GM18907 (cell line): ENCODE data around the gene GMFB.
A peak's percentile ranks its signal among the peaks of the same experiment; 100 is the strongest.

Source experiments
- ATAC-seq: cut with Tn5 transposase; IDR thresholded peaks from one replicate; pipeline ENCODE4 v1.9.1; 2021; ENCODE audit warnings: mild to moderate bottlenecking, moderate library complexity; ENCODE audit not compliant: unreplicated experiment

GMFB gene

GRCh38 chr14:54493293-54493692 lies 4.5 kb upstream of the GMFB start:
- no peak for ATAC-seq

GRCh38 chr14:54490445-54491175 lies 1.8 kb upstream of the GMFB start:
- no peak for ATAC-seq

- ATAC-seq = no peak
Observed at GRCh38 chr14:54489731-54490444, 1.1 kb upstream of the GMFB start.

GRCh38 chr14:54489318-54489683 lies 521 bp upstream of the GMFB start:
- no peak for ATAC-seq

GRCh38 chr14:54488318-54488645 lies 498 bp downstream of the GMFB start:
- ATAC-seq = peak; percentile 27

GRCh38 chr14:54487771-54488170 lies 1.0 kb downstream of the GMFB start:
- no peak for ATAC-seq

- no peak for ATAC-seq
Observed at GRCh38 chr14:54486685-54487084, 2.1 kb downstream of the GMFB start.

GRCh38 chr14:54483846-54484245 lies 4.9 kb downstream of the GMFB start:
- ATAC-seq = no peak

GRCh38 chr14:54483073-54483745 lies 5.6 kb downstream of the GMFB start:
- no peak for ATAC-seq

GRCh38 chr14:54481695-54482094 lies 7.1 kb downstream of the GMFB start:
- ATAC-seq = no peak

GRCh38 chr14:54480830-54481562 lies 7.8 kb downstream of the GMFB start:
- ATAC-seq = no peak

- no peak for ATAC-seq
Observed at GRCh38 chr14:54478636-54479215, 10.1 kb downstream of the GMFB start.

GRCh38 chr14:54475911-54476310 lies 12.9 kb downstream of the GMFB start:
- no peak for ATAC-seq

GRCh38 chr14:54475187-54475899 lies 13.4 kb downstream of the GMFB start:
- ATAC-seq = no peak

GRCh38 chr14:54474232-54474793 lies 14.5 kb downstream of the GMFB start:
- ATAC-seq = no peak

GRCh38 chr14:54472315-54472714 lies 16.5 kb downstream of the GMFB start:
- ATAC-seq = no peak

- ATAC-seq = no peak
Observed at GRCh38 chr14:54471641-54472040, 17.1 kb downstream of the GMFB start.

GRCh38 chr14:54470701-54471100 lies 18.1 kb downstream of the GMFB start:
- ATAC-seq = no peak

GRCh38 chr14:54467280-54467679 lies 21.5 kb downstream of the GMFB start:
- ATAC-seq = no peak

GRCh38 chr14:54465654-54466053 lies 23.1 kb downstream of the GMFB start:
- ATAC-seq = no peak
